IMR-90 (cell line): Measurements from ENCODE around the gene KRTCAP2. TPM values are rescaled to one million over a fixed set of nuclear protein-coding genes. Genes with fewer than 3 reads are reported as not detected.
A peak's percentile ranks its signal among the peaks of the same experiment; 100 is the strongest.
"Not testable (repeated sequence)": the region's sequence is repeated elsewhere in the genome, so short reads cannot be mapped to it uniquely, and the experiment has no call there.

Experiments
- ATAC-seq: fragments of 200-7000 bp; cut with Tn5 transposase; 2 replicates; pipeline ENCODE4 v1.9.1; 2020; ENCODE audit warnings: low read depth, mild to moderate bottlenecking, moderate library complexity
- BruUV-seq: library from RNA; stranded (reverse); fragments of 400-500 nt; replicated peaks from 2 replicates; lab custom pipeline; 2021; lab: Mats Ljungman, UMichigan
- CTCF ChIA-PET: fragments of 300-600 bp; formaldehyde crosslinking; extraction: SDS; loops from one replicate; lab custom pipeline; 2021; ENCODE audit warnings: antibody characterized with exemption; lab: Yijun Ruan, JAX
- POLR2A ChIA-PET: fragments of 300-600 bp; sonication (Branson Sonifier 250); formaldehyde crosslinking; loops from one replicate; lab custom pipeline; 2022; ENCODE audit warnings: antibody characterized with exemption; ENCODE audit not compliant: unreplicated experiment; lab: Charles Lee
- DNase-seq: peaks from one replicate; pipeline ENCODE4 v3.0.0; 2013
- H2AFZ ChIP-seq: replicated peaks from 2 replicates; pipeline ENCODE3; 2013; ENCODE audit warnings: low read length, mild to moderate bottlenecking; ENCODE audit not compliant: poor library complexity
- H2AK5ac ChIP-seq: 2 replicates; pipeline ENCODE4 v1.6.1; 2013; ENCODE audit warnings: low read depth, low read length, inconsistent platforms
- H2AK9ac ChIP-seq: replicated peaks from 2 replicates; pipeline ENCODE3; 2013; ENCODE audit warnings: mild to moderate bottlenecking, low read depth, low read length, moderate library complexity; ENCODE audit not compliant: poor library complexity
- H2BK120ac ChIP-seq: 2 replicates; pipeline ENCODE4 v1.6.1; 2013; ENCODE audit warnings: low read depth, low read length, inconsistent platforms
- H2BK15ac ChIP-seq: 3 replicates; pipeline ENCODE4 v1.6.1; 2013; ENCODE audit warnings: low read depth, low read length, inconsistent platforms
- H2BK20ac ChIP-seq: 2 replicates; pipeline ENCODE4 v1.6.1; 2013; ENCODE audit warnings: low read depth, mild to moderate bottlenecking, inconsistent platforms, low read length, moderate library complexity
- H2BK5ac ChIP-seq: 2 replicates; pipeline ENCODE4 v1.6.1; 2013; ENCODE audit warnings: mild to moderate bottlenecking, low read depth, low read length, inconsistent platforms; ENCODE audit not compliant: poor library complexity, severe bottlenecking
- H3K14ac ChIP-seq: replicated peaks from 2 replicates; pipeline ENCODE4 v1.6.1; 2013; ENCODE audit warnings: low read depth, low read length, inconsistent platforms
- H3K18ac ChIP-seq: 2 replicates; pipeline ENCODE4 v1.6.1; 2013; ENCODE audit warnings: low read depth, low read length, control low read depth
- H3K23ac ChIP-seq: 2 replicates; pipeline ENCODE4 v1.6.1; 2013; ENCODE audit warnings: low read depth, low read length, inconsistent platforms
- H3K27ac ChIP-seq: 2 replicates; pipeline ENCODE4 v1.5.1; 2013; ENCODE audit warnings: mild to moderate bottlenecking, control low read depth, low read length; ENCODE audit not compliant: insufficient read depth
- H3K27me3 ChIP-seq: 2 replicates; pipeline ENCODE4 v1.6.1; 2013; ENCODE audit warnings: low read length; ENCODE audit not compliant: control insufficient read depth, insufficient read depth
- H3K36me3 ChIP-seq: 2 replicates; pipeline ENCODE4 v1.6.1; 2013; ENCODE audit warnings: low read length, mixed read lengths; ENCODE audit not compliant: control insufficient read depth, insufficient read depth
- H3K4ac ChIP-seq: 2 replicates; pipeline ENCODE4 v1.6.1; 2013; ENCODE audit warnings: low read depth, low read length, inconsistent platforms
- H3K4me1 ChIP-seq: 2 replicates; pipeline ENCODE4 v1.6.1; 2013; ENCODE audit warnings: low read length, mixed read lengths; ENCODE audit not compliant: control insufficient read depth, insufficient read depth
- H3K4me2 ChIP-seq: 2 replicates; pipeline ENCODE4 v1.6.1; 2013; ENCODE audit warnings: low read depth, mild to moderate bottlenecking, control low read depth, low read length, moderate library complexity
- H3K4me3 ChIP-seq: 2 replicates; pipeline ENCODE4 v1.5.1; 2013; ENCODE audit warnings: low read depth, mild to moderate bottlenecking, control low read depth, low read length, moderate library complexity; ENCODE audit not compliant: insufficient read depth
- H3K56ac ChIP-seq: 2 replicates; pipeline ENCODE4 v1.6.1; 2013; ENCODE audit warnings: low read length, inconsistent platforms; ENCODE audit not compliant: insufficient read depth; ENCODE audit errors: extremely low read depth
- H3K79me1 ChIP-seq, 2 experiments: 2 replicates each; pipeline ENCODE4 v1.6.1; 2013; ENCODE audit warnings: low read length in 2 of 2, inconsistent platforms in 1 of 2, low read depth in 1 of 2
- H3K9ac ChIP-seq: 2 replicates; pipeline ENCODE4 v1.6.1; 2013; ENCODE audit warnings: low read depth, low read length, control low read depth
- H3K9me1 ChIP-seq: 2 replicates; pipeline ENCODE4 v1.6.1; 2013; ENCODE audit warnings: low read length, inconsistent platforms; ENCODE audit not compliant: insufficient read depth
- H3K9me3 ChIP-seq: 2 replicates; pipeline ENCODE4 v1.6.1; 2013; ENCODE audit warnings: low read length; ENCODE audit not compliant: control insufficient read depth, insufficient read depth
- H4K20me1 ChIP-seq: 2 replicates; pipeline ENCODE4 v1.6.1; 2013; ENCODE audit warnings: low read length, inconsistent platforms; ENCODE audit not compliant: insufficient read depth
- H4K5ac ChIP-seq: 2 replicates; pipeline ENCODE4 v1.6.1; 2013; ENCODE audit warnings: mild to moderate bottlenecking, low read depth, low read length, control low read depth
- H4K8ac ChIP-seq, 2 experiments: 2 replicates each; pipeline ENCODE4 v1.6.1; 2013; ENCODE audit warnings: low read depth in 2 of 2, low read length in 2 of 2, control low read depth in 1 of 2, inconsistent platforms in 1 of 2
- H4K91ac ChIP-seq: 2 replicates; pipeline ENCODE4 v1.6.1; 2013; ENCODE audit warnings: low read depth, low read length, inconsistent platforms; ENCODE audit not compliant: insufficient read depth
- CHD1 ChIP-seq: IDR thresholded peaks from 2 replicates; pipeline ENCODE4 v1.6.1; 2012; ENCODE audit warnings: low read depth, low read length, improper control_type of control experiment
- ELK1 ChIP-seq: fragments of 150-350 bp; IDR thresholded peaks from 2 replicates; pipeline ENCODE4 v1.6.1; 2016; ENCODE audit warnings: low read depth, mild to moderate bottlenecking, low read length, moderate library complexity, borderline replicate concordance
- RCOR1 ChIP-seq: IDR thresholded peaks from 2 replicates; pipeline ENCODE4 v1.6.1; 2012; ENCODE audit warnings: mild to moderate bottlenecking, low read length, improper control_type of control experiment; ENCODE audit not compliant: insufficient replicate concordance
- WGBS, 2 experiments: methylation state at CpG; one replicate each; pipeline versions ENCODE4 v1.1.5 to v1.1.7; 2013; ENCODE audit warnings: missing lambda C conversion rate in 2 of 2; ENCODE audit not compliant: insufficient read length in 1 of 2; ENCODE audit errors: extremely low coverage in 2 of 2; 5-methylcytosine and 5-hydroxymethylcytosine counted together
- dilution Hi-C: fragments of 300-500 bp; cut with HindIII; formaldehyde crosslinking; loops from one replicate; pipeline ENCODE4 v1.14.3; 2018; ENCODE audit warnings: low sequenced_read_pairs; ENCODE audit not compliant: unreplicated experiment
- in situ Hi-C: fragments of 300-500 bp; cut with MboI; formaldehyde crosslinking; loops from 3 replicates; pipeline ENCODE4 v1.14.3; 2019; ENCODE audit warnings: low sequenced_read_pairs, inconsistent platforms, mixed read lengths
- intact Hi-C: fragments of 100-400 bp; cut with micrococcal nuclease; formaldehyde crosslinking; loops from 2 replicates; pipeline ENCODE4 v1.10.0; 2022
- polyA plus RNA-seq, 3 experiments: library from polyadenylated mRNA; depleted of rRNA; stranded (reverse); fragments of >200 nt; gene quantifications; 2 replicates each; pipeline ENCODE4 v1.2.3, GENCODE V29; 2012; ENCODE audit warnings: low replicate concordance in 1 of 3
- total RNA-seq: library from RNA; depleted of rRNA; stranded (reverse); fragments of >200 nt; gene quantifications from 2 replicates; pipeline ENCODE4 v1.2.3, GENCODE V29; 2012

Gene KRTCAP2
- total and polyA plus RNA-seq, 2 of the 4 experiments (the other 2 are of a cell fraction), result 76.7 to 232 TPM

GRCh38 chr1:155195201-155196102 is 22.3 kb upstream of the KRTCAP2 start (continued):
- TF ChIP-seq ELK1 (no peak), RCOR1 (no peak), CHD1 (no peak)

GRCh38 chr1:155193991-155194240 is 20.8 kb upstream of the KRTCAP2 start:
- intact Hi-C loops, in situ Hi-C loops, ATAC-seq, H4K20me1 ChIP-seq, H3K9me3 ChIP-seq, DNase-seq, H3K27me3 ChIP-seq, dilution Hi-C loops, H2BK20ac ChIP-seq, BruUV-seq: not testable (repeated sequence)
- H3K23ac ChIP-seq, result peak overlapping the region; percentile 21; the same call in 1 of the 2 replicates
- peak overlapping the region; percentile 98 for H4K91ac ChIP-seq
- peak overlapping the region; percentile 44 for H3K14ac ChIP-seq
- H4K8ac ChIP-seq, result peak overlapping the region; percentile 86 to 100
- WGBS, 2 experiments, result 5% methylated on average over 8 of the region's 16 CpGs; no CpG with 5 or more reads in 1 of the 2 experiments
- peaks cover 17% of the 10 kb centered on the region for H3K4me1 ChIP-seq
- H2AK9ac ChIP-seq, result peak overlapping the region; percentile 97
- H2AFZ ChIP-seq, result peak overlapping the region; percentile 99
- peaks cover 15% of the 10 kb centered on the region for H3K36me3 ChIP-seq
- H3K4me2 ChIP-seq, result peak overlapping the region; percentile 78
- peak overlapping the region; percentile 29 for H2BK120ac ChIP-seq
- peaks cover 19% of the 10 kb centered on the region for H3K9me1 ChIP-seq
- H2AK5ac ChIP-seq, result peak overlapping the region; percentile 86
- H3K18ac ChIP-seq, result peak overlapping the region; percentile 47; the same call in 1 of the 2 replicates
- POLR2A ChIA-PET, result interaction anchor here (1.0 to 1.3 kb wide), 2 partner anchors 16 to 21 kb away, joined by 4 read pairs; partner anchors contain the start of gene KRTCAP2
- peak overlapping the region; percentile 43 for H3K4me3 ChIP-seq
- H3K27ac ChIP-seq, result peak overlapping the region; percentile 77
- peak overlapping the region; percentile 72 for H3K9ac ChIP-seq
- CTCF ChIA-PET, result interaction anchor here (0.5 to 2.1 kb wide), 10 partner anchors 9 to 581 kb away, joined by 4 to 19 read pairs (median 5); partner anchors contain the start of gene KRTCAP2
- H2BK5ac ChIP-seq, result peak overlapping the region; percentile 71
- peaks cover 13 to 30% of the 10 kb centered on the region in 2 experiments; a peak in 3 of 4 replicates for H3K79me1 ChIP-seq
- H2BK15ac ChIP-seq, result 0 out of 3 replicates have a peak overlapping the region, but pooled peaks have one; percentile 39
- peak overlapping the region; percentile 97 for H3K4ac ChIP-seq
- peak overlapping the region; percentile 62; the same call in 1 of the 2 replicates for H3K56ac ChIP-seq
- H4K5ac ChIP-seq, result peak overlapping the region; percentile 77
